Measurements from ENCODE around the gene PTPRG.

DNA sequence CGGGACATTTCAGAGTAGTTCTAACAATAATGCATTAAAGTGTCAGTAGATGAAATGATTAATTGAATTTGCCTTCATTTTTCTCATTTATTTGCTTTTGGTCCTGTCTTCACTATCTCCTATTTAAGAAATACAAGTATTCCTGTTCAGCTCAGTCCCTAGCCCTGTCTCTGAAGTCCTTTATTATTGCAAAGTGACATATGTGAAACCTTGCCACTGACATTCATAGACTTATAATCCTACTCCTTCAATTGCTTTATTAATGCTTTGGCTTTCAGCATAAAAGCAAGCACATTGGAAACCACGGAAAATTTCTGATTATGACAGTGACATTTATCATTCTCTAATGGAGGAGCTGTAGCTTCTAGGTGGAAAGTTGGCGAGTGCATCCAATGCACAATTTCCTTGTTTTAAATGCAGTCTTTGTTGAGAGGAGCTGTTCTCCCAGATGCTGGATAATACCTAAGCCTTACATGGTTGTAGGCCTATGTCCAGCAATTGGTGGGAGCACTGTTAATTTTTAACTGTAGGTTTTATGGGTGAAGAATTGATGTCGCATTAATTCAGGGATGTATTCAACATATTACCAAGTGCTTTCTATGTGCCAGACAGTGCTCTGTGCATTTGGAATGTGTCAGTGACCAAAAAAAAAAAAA is 474.2 kb downstream of the PTPRG start:
- TF ChIP-seq CREB1 (IDR thresholded peaks at IDR 0.05; ENCODE audit: low read depth) (no peak), CEBPB (IDR thresholded peaks at IDR 0.05) (no peak), TAF1 (IDR thresholded peaks at IDR 0.05; ENCODE audit: low read depth) (no peak), EP300 (IDR thresholded peaks at IDR 0.05; ENCODE audit: borderline replicate concordance) (no peak), MAX (IDR thresholded peaks at IDR 0.05) (no peak), RAD21 (IDR thresholded peaks at IDR 0.05; ENCODE audit: low read depth) (no peak), NFIC (IDR thresholded peaks at IDR 0.05) (no peak), ZBTB7A (IDR thresholded peaks at IDR 0.05; ENCODE audit: low read depth) (no peak), FOXM1 (IDR thresholded peaks at IDR 0.05; ENCODE audit: borderline replicate concordance, low read depth) (no peak), TCF12 (IDR thresholded peaks at IDR 0.05; ENCODE audit: low read depth) (no peak), EGR1 (IDR thresholded peaks at IDR 0.05) (no peak), REST (IDR thresholded peaks at IDR 0.05; ENCODE audit: low read depth) (no peak), YY1 (IDR thresholded peaks at IDR 0.05; ENCODE audit: low read depth) (no peak), TEAD4 (IDR thresholded peaks at IDR 0.05) (no peak)
